HG02973 (cell line): ENCODE data around the gene VSTM2B.

Experiments used
- ATAC-seq: cut with Tn5 transposase; IDR thresholded peaks from one replicate; pipeline ENCODE4 v1.9.1; 2021; ENCODE audit warnings: moderate library complexity; ENCODE audit not compliant: unreplicated experiment

The VSTM2B gene

DNA sequence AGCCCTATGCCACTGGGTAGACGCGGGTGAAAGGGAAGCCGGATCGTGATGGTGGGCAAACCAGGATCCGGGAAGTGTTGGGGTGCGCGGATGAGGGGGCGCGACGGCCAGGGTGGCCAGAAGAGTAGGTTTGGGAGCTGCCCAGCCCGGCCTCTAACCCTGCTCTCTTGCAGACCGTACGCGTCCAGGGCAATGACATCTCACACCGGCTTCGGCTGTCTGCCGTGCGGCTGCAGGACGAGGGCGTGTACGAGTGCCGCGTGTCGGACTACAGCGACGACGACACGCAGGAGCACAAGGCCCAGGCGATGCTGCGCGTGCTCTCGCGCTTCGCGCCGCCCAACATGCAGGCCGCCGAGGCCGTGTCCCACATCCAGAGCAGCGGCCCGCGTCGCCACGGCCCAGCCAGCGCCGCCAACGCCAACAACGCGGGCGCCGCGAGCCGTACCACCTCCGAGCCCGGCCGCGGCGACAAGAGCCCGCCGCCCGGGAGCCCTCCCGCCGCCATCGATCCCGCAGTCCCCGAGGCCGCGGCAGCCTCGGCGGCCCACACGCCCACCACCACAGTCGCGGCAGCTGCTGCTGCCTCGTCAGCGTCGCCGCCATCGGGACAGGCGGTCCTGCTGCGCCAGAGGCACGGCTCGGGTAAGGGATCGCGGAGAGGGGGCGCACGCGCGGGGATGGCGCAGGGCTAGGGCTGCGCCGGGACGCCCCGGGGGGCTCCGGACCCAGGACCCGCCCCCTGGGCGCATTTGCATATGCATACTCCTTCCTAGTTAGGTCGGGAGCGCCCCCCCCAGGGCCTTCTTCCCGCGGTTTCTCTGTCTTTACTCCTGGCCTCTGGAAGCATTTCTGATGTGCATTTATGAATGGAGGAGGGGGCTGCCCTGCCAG, 4.1 kb downstream of the VSTM2B start:
- ATAC-seq = no peak

DNA sequence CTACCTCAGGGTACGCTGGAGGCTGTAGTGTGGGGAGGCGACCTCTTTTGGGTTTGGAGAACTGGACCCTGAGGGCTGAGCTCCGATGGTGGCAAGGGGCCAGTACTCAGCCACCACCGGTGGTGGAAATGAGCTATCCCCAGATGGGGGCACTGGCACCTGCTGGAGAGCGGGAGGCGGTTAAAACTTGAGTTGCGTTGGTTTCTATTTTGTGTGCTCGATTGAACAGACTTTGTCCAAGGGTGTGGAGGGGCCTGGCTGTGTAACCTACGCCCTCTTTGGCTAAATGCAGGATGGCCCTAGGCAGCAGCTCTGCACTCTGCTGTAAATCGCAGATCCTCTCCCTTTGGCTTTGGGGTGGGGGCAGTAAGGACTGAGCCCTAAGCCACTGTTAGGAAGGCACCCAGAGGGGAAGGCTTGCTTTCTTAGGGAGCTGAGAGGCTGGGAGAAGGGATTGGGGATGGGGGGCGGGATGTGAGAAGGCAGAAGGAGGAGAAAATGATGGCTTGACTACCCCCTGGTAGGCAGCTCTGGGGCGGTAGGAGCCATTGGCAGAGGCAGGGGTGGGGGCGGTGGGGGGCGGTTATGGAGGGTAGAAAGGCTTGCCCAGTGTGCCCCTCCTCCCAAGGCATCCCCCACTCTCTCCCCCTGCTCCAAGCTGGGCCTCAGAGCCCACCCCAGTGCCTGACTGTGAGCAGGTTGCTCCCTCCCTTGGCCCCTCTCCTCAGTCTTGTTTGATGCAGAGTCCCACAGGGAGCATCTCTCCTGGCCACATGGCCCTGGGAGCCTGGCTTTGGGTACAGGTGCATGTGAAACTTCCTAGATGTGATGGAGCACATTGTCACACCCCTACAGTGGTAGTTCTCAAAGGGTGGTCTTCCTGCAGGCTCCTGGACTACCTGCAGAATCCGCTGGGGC, 5.0 kb downstream of the VSTM2B start:
- no peak for ATAC-seq

- no peak for ATAC-seq
These were observed 5.7 kb downstream of the VSTM2B start for GRCh38 chr19:29531458-29532025.

DNA sequence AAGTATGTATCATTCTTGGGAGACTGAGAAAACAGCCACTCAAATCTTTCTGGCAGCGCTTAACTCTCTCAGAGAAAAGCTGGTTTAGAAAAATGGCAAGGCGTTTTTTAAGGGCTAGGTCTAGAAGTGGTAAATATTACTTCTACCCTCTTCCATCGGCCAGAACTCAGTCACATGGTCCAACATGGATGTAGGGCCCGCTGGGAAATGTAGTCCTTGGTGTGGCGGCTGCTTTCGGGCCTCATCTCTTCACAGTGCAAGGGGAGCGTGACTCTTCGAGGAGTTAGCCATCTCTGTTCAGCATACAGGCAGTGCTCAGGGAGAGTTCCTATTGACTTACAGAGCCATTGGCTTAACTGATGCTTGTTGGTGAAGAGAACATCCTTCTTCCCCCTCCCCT, 6.3 kb downstream of the VSTM2B start:
- no peak for ATAC-seq

GRCh38 chr19:29532956-29533355, 7.2 kb downstream of the VSTM2B start:
- ATAC-seq = no peak

- no peak for ATAC-seq
These were observed 8.1 kb downstream of the VSTM2B start for GRCh38 chr19:29533578-29534544.

- ATAC-seq = no peak
These were observed 9.5 kb downstream of the VSTM2B start for GRCh38 chr19:29535214-29535831.

DNA sequence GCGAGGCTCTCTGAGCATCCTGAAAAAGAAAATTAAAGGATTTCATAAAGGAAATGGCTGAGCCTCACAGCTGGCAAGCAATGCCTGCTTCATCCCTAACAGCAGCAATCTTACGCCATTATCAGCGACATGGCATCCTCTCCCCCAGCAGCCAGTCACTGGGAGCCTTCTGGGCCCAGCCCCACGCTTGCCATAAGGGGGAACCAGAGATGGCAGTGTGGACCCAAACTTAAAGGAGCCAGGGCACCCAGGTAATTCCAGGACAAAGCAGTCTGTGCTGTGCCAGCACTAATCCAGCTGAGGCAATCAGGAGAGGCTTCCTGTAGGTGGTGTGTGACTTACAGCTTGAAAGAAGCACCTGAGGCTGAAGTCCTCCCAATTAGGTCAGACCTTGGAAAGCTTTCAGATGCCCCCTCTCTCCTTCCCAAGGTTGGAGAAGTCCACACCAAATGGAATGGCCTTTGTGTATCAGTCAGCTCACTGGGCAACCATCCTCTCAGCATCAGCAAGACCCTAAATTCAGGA, 10.3 kb downstream of the VSTM2B start:
- no peak for ATAC-seq

- ATAC-seq = no peak
These were observed 11.4 kb downstream of the VSTM2B start for GRCh38 chr19:29537181-29537580.

GRCh38 chr19:29537601-29538000, 11.8 kb downstream of the VSTM2B start:
- ATAC-seq = no peak

- no peak for ATAC-seq
These were observed 12.4 kb downstream of the VSTM2B start for GRCh38 chr19:29538146-29538545.

DNA sequence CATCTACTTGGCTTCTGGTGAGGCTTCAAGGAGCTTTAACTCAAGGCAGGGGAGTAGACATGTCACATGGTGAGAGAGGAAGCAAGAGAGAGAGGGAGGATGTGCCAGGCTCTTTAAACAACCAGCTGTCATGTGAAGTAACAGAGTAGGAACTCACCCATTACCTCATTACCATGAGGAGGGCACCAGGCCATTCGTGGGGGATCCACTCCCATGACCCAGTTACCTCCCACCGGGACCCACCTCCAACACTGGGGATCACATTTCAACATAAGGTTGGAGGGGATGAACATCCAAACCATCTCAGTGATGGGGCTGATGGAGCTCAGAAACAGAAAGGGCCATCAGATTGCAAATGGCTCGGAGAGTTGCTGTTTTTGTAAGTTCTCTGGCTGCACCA, 12.9 kb downstream of the VSTM2B start:
- ATAC-seq = no peak

DNA sequence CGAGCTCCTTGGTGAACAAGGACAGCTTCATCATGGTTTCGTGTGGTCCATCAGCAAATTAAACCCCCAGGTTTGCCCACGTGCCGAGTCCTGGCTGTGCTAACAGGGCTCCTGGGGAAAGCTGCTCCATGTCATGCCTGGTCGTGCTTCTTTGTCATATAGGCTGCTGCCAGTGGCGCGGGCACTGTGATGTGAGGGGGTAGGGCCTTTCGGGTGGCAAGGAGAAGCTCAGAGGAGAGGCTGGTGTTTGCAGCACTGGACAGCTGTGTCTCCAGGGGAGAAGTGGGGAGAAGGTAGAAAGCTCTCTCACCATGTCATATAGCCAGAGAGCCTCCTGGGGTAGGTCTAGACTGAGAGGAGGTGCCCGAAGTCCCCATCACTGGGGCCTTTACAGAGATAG, 13.3 kb downstream of the VSTM2B start:
- no peak for ATAC-seq

- no peak for ATAC-seq
These were observed 13.9 kb downstream of the VSTM2B start for GRCh38 chr19:29539670-29540069.

GRCh38 chr19:29540114-29540513, 14.3 kb downstream of the VSTM2B start:
- ATAC-seq = no peak

DNA sequence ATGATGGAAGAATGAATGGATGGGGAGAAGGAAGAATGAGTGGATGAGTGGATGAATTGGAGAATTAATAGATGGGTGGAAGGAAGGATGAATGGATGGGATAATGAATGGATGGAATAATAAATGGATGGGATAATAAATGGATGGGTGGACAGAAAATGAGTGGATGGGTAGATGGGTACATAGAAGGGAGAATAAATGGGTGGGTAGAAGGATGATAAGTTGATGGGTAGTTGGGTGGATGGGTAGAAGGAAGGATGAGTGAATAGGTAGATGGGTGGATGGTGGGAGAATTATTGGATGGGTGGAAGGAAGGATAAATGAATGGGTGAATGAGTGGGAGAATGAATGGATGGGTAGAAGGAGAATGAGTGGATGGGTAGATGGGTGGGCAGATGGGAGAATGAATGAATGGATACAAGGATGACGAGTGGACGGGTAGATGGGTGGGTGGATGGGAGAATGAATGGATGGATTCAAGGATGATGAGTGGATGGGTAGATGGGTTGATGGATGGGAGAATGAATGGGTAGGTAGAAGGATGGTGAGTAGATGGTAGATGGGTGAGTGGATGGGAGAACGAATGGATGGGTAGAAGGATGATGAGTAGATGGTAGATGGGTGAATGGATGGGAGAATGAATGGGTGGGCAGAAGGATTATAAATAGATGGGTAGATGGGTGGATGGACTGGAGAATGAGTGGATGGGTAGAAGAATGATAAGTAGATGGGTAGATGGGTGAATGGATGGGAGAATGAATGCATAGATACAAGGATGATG, 15.9 kb downstream of the VSTM2B start:
- ATAC-seq = no peak

DNA sequence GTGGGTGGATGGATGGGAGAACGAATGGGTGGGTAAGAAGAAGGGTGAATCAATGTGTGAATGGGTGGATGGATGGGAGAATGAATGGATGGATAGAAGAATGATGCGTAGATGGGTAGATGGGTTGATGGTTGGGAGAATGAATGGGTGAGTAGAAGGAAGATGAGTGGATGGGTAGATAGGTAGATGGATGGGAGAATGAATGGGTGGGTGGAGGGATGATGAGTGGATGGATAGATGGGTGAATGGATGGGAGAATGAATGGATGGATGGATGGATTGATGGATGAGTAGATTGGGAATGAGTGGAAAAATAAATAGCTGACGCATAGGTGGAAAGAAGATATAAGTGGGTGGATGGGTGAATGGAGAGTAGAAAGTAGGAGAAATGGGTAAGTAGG, 16.5 kb downstream of the VSTM2B start:
- ATAC-seq = no peak

DNA sequence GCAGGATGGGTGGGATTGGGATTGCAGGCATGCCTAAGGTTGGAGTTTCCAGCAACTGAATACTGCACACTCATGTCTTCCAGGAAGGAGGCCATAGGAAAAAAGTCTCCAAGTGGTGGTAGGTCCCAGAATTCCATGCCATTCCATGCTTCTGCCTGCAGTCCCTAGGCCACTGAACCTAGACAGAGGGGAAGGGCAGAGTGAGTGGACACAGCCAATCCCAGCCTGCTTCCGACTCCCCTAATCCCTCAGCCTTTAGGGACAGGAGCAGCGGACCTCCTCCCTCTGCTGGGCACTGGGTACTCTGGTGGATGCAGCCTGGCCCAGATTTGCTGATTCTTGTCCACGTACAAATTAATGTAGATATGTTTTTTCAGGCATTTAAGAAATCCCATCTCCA, 17.0 kb downstream of the VSTM2B start:
- ATAC-seq = no peak

DNA sequence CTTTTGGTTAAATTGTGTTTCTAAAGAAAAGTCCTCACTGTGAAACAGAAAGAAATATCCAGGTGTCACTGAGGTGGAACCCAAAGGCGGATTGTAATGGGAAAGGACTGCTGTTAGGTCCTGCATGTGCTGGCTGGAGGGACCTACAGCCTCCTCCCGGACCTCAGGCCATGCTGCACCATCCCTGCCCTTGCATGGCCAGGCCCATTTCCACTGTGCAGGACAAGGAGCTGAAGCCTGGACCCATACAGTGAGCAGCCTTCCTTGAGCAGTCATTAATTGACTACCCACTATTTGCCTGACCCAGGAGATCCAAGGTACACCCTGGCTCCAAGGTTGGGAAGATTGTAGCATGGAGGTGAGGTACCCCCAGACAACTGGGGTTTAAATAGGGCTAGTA, 17.6 kb downstream of the VSTM2B start:
- ATAC-seq = no peak
